Trophoblast cell (in vitro differentiated cells and primary cell): ENCODE measurements around the gene OXT.
"Not testable (repeated sequence)": the region's sequence is repeated elsewhere in the genome, so short reads cannot be mapped to it uniquely, and the experiment has no call there.

Source experiments
- DNase-seq, 2 donors: peaks; one replicate each; pipeline ENCODE4 v3.0.0-alpha.2; 2016
- H2AFZ ChIP-seq: 2 replicates; pipeline ENCODE4 v1.6.1; 2013; ENCODE audit warnings: low read length, moderate library complexity, mild to moderate bottlenecking; ENCODE audit not compliant: insufficient read depth, poor library complexity
- H2AK5ac ChIP-seq: 2 replicates; pipeline ENCODE4 v1.6.1; 2013; ENCODE audit warnings: mild to moderate bottlenecking, low read length
- H2BK120ac ChIP-seq: 2 replicates; pipeline ENCODE4 v1.6.1; 2013; ENCODE audit warnings: low read length, mild to moderate bottlenecking, moderate library complexity; ENCODE audit not compliant: insufficient read depth, poor library complexity
- H2BK12ac ChIP-seq: 2 replicates; pipeline ENCODE4 v1.6.1; 2013; ENCODE audit warnings: mild to moderate bottlenecking, low read length, moderate library complexity
- H2BK5ac ChIP-seq: 2 replicates; pipeline ENCODE4 v1.6.1; 2013; ENCODE audit warnings: low read length, low read depth, moderate library complexity, mild to moderate bottlenecking; ENCODE audit not compliant: poor library complexity
- H3K14ac ChIP-seq: 2 replicates; pipeline ENCODE4 v1.6.1; 2013; ENCODE audit warnings: mild to moderate bottlenecking, low read length
- H3K18ac ChIP-seq: 2 replicates; pipeline ENCODE4 v1.6.1; 2013; ENCODE audit warnings: mild to moderate bottlenecking, low read length
- H3K23ac ChIP-seq: 2 replicates; pipeline ENCODE4 v1.6.1; 2013; ENCODE audit warnings: low read length
- H3K27ac ChIP-seq: 2 replicates; pipeline ENCODE4 v1.5.1; 2013; ENCODE audit warnings: low read depth, mild to moderate bottlenecking, inconsistent platforms, low read length, moderate library complexity
- H3K27me3 ChIP-seq: 2 replicates; pipeline ENCODE4 v1.6.1; 2013; ENCODE audit warnings: inconsistent platforms, mild to moderate bottlenecking, low read length, moderate library complexity; ENCODE audit not compliant: insufficient read depth
- H3K36me3 ChIP-seq, 2 experiments: 1 replicate in 1 of 2; 2 replicates in 1 of 2; pipeline ENCODE4 v1.6.1; 2013; ENCODE audit warnings: low read length in 2 of 2, mild to moderate bottlenecking in 2 of 2, moderate library complexity in 1 of 2; ENCODE audit not compliant: insufficient read depth in 2 of 2, control insufficient read depth in 1 of 2
- H3K4ac ChIP-seq: 2 replicates; pipeline ENCODE4 v1.6.1; 2013; ENCODE audit warnings: low read depth, mild to moderate bottlenecking, low read length, moderate library complexity
- H3K4me1 ChIP-seq, 2 experiments: 1 replicate in 1 of 2; 2 replicates in 1 of 2; pipeline ENCODE4 v1.6.1; 2013; ENCODE audit warnings: low read length in 2 of 2, mild to moderate bottlenecking in 2 of 2, moderate library complexity in 1 of 2; ENCODE audit not compliant: insufficient read depth in 2 of 2, control insufficient read depth in 1 of 2
- H3K4me2 ChIP-seq: 2 replicates; pipeline ENCODE4 v1.6.1; 2013; ENCODE audit warnings: inconsistent platforms, mild to moderate bottlenecking, low read length, moderate library complexity
- H3K4me3 ChIP-seq: 2 replicates; pipeline ENCODE4 v1.5.1; 2013; ENCODE audit warnings: mild to moderate bottlenecking, low read depth, low read length, inconsistent platforms
- H3K79me1 ChIP-seq: one replicate; pipeline ENCODE4 v1.6.1; 2013; ENCODE audit warnings: low read length
- H3K79me2 ChIP-seq: 2 replicates; pipeline ENCODE4 v1.6.1; 2013; ENCODE audit warnings: low read length, mild to moderate bottlenecking; ENCODE audit not compliant: control insufficient read depth, insufficient read depth, poor library complexity
- H3K9ac ChIP-seq: 2 replicates; pipeline ENCODE4 v1.6.1; 2013; ENCODE audit warnings: mild to moderate bottlenecking, low read length
- H3K9me3 ChIP-seq: 2 replicates; pipeline ENCODE4 v1.6.1; 2013; ENCODE audit warnings: low read depth, mild to moderate bottlenecking, control low read depth, inconsistent platforms, low read length; ENCODE audit not compliant: insufficient read depth
- H4K12ac ChIP-seq: 2 replicates; pipeline ENCODE4 v1.6.1; 2013; ENCODE audit warnings: low read depth, mild to moderate bottlenecking, low read length, moderate library complexity
- H4K8ac ChIP-seq: 2 replicates; pipeline ENCODE4 v1.6.1; 2013; ENCODE audit warnings: low read depth, mild to moderate bottlenecking, low read length, moderate library complexity
- H4K91ac ChIP-seq: one replicate; pipeline ENCODE4 v1.6.1; 2013; ENCODE audit warnings: low read depth, mild to moderate bottlenecking, low read length, moderate library complexity
- WGBS: extraction: QIAGEN DNeasy Blood & Tissue Kit; methylation state at CpG from one replicate; pipeline ENCODE4 v1.1.7; 2013; ENCODE audit warnings: missing lambda C conversion rate; ENCODE audit not compliant: insufficient read length, insufficient coverage; ENCODE audit errors: extremely low coverage; 5-methylcytosine and 5-hydroxymethylcytosine counted together

OXT gene

GRCh38 chr20:3064119-3064518 is 7.3 kb upstream of the OXT start:
- not testable (repeated sequence) for H3K4ac ChIP-seq, H3K79me1 ChIP-seq, H3K27ac ChIP-seq, H4K91ac ChIP-seq, H2BK120ac ChIP-seq, H3K4me3 ChIP-seq, H2BK5ac ChIP-seq, H3K79me2 ChIP-seq, H2AFZ ChIP-seq, H4K12ac ChIP-seq, H3K4me2 ChIP-seq, H3K9me3 ChIP-seq, DNase-seq, H2BK12ac ChIP-seq, H3K18ac ChIP-seq, H3K36me3 ChIP-seq, H3K23ac ChIP-seq, H3K27me3 ChIP-seq, H3K9ac ChIP-seq, H3K4me1 ChIP-seq, H3K14ac ChIP-seq, H2AK5ac ChIP-seq, H4K8ac ChIP-seq
- WGBS, result no CpG with 5 or more reads among the region's 6 CpGs

GRCh38 chr20:3067139-3068014 is 4.0 kb upstream of the OXT start:
- Histone ChIP-seq H3K36me3 (no peaks in the 10 kb centered on the region), H3K23ac (no peak overlapping the region), H4K12ac (no peak overlapping the region), H3K27me3 (peaks cover 13% of the 10 kb centered on the region), H2BK120ac (no peak overlapping the region), H3K4me2 (no peak overlapping the region), H3K4ac (no peak overlapping the region), H3K18ac (no peak overlapping the region), H3K4me3 (no peak overlapping the region), H3K4me1 (peaks cover 0 to 3% of the 10 kb centered on the region in 2 experiments), H4K91ac (no peak overlapping the region), H3K27ac (no peak overlapping the region), H4K8ac (no peak overlapping the region), H3K79me1 (no peaks in the 10 kb centered on the region), H2BK12ac (no peak overlapping the region), H2AK5ac (no peak overlapping the region), H3K14ac (no peak overlapping the region), H2AFZ (no peak overlapping the region), H3K9ac (no peak overlapping the region), H3K9me3 (peaks cover 6% of the 10 kb centered on the region), H2BK5ac (no peak overlapping the region), H3K79me2 (no peaks in the 10 kb centered on the region)
- WGBS, result no CpG with 5 or more reads among the region's 23 CpGs
- DNase-seq, result peak; percentile 34 to 79

GRCh38 chr20:3068075-3068474 is 3.3 kb upstream of the OXT start:
- Histone ChIP-seq H4K91ac (no peak overlapping the region), H3K79me1 (no peaks in the 10 kb centered on the region), H3K9ac (no peak overlapping the region), H2BK120ac (no peak overlapping the region), H3K14ac (no peak overlapping the region), H2BK12ac (no peak overlapping the region), H3K36me3 (no peaks in the 10 kb centered on the region), H3K23ac (no peak overlapping the region), H3K79me2 (no peaks in the 10 kb centered on the region), H3K27ac (no peak overlapping the region), H4K12ac (no peak overlapping the region), H3K27me3 (peaks cover 19% of the 10 kb centered on the region), H2AFZ (no peak overlapping the region), H3K18ac (no peak overlapping the region), H3K9me3 (peaks cover 10% of the 10 kb centered on the region), H3K4me1 (peaks cover 0 to 3% of the 10 kb centered on the region in 2 experiments), H2AK5ac (no peak overlapping the region), H3K4ac (no peak overlapping the region), H3K4me2 (no peak overlapping the region), H4K8ac (no peak overlapping the region), H3K4me3 (no peak overlapping the region), H2BK5ac (no peak overlapping the region)
- peak in 1 of 2 donors; percentile 24 for DNase-seq
- no CpG with 5 or more reads among the region's 8 CpGs for WGBS

- H2BK120ac ChIP-seq, result no peak overlapping the region
- no peak overlapping the region for H3K4me3 ChIP-seq
- no peak overlapping the region for H4K12ac ChIP-seq
- peak; percentile 88 to 93 for DNase-seq
- H2AK5ac ChIP-seq, result no peak overlapping the region
- H3K4ac ChIP-seq, result no peak overlapping the region
- no peak overlapping the region for H3K27ac ChIP-seq
- H3K23ac ChIP-seq, result no peak overlapping the region
- no peaks in the 10 kb centered on the region for H3K79me2 ChIP-seq
- no peaks in the 10 kb centered on the region for H3K79me1 ChIP-seq
- H2BK12ac ChIP-seq, result no peak overlapping the region
- H2AFZ ChIP-seq, result no peak overlapping the region
- H4K91ac ChIP-seq, result no peak overlapping the region
- peaks cover 19% of the 10 kb centered on the region for H3K27me3 ChIP-seq
- WGBS, result no CpG with 5 or more reads among the region's 8 CpGs
- H2BK5ac ChIP-seq, result no peak overlapping the region
- H4K8ac ChIP-seq, result no peak overlapping the region
- no peak overlapping the region for H3K4me2 ChIP-seq
- peaks cover 0 to 3% of the 10 kb centered on the region in 2 experiments for H3K4me1 ChIP-seq
- H3K9me3 ChIP-seq, result peaks cover 10% of the 10 kb centered on the region
- no peak overlapping the region for H3K14ac ChIP-seq
- no peaks in the 10 kb centered on the region for H3K36me3 ChIP-seq
- no peak overlapping the region for H3K18ac ChIP-seq
- H3K9ac ChIP-seq, result no peak overlapping the region
Observed at GRCh38 chr20:3068986-3069900, 2.2 kb upstream of the OXT start.
